SU-DHL-6 (cell line): Measurements from ENCODE around the gene ZC3H12C.

ENCODE experiments used
- H2AFZ ChIP-seq: fragments of 200-600 bp; sonication (generic); 2 replicates; pipeline ENCODE4 v1.6.1; 2014; ENCODE audit warnings: low read depth, mild to moderate bottlenecking, moderate library complexity, mixed read lengths, antibody characterized with exemption, low read length; ENCODE audit not compliant: severe bottlenecking
- H3F3A ChIP-seq: fragments of 200-600 bp; shearing (Covaris generic); 2 replicates; pipeline ENCODE4 v1.6.0; 2016; ENCODE audit warnings: antibody characterized with exemption, mild to moderate bottlenecking; ENCODE audit not compliant: insufficient read depth
- H3K27ac ChIP-seq: fragments of 200-600 bp; sonication (generic); 2 replicates; pipeline ENCODE4 v1.5.1; 2016; ENCODE audit warnings: low read depth, mild to moderate bottlenecking, low read length, moderate library complexity, mixed read lengths
- H3K27me3 ChIP-seq: fragments of 200-600 bp; sonication (generic), shearing (Covaris generic); 2 replicates; pipeline ENCODE4 v1.6.0; 2014; ENCODE audit warnings: mild to moderate bottlenecking, low read length
- H3K36me3 ChIP-seq: fragments of 200-600 bp; sonication (generic); 2 replicates; pipeline ENCODE4 v1.6.1; 2014; ENCODE audit warnings: mild to moderate bottlenecking, low read length, mixed read lengths
- H3K4me2 ChIP-seq: fragments of 300-600, 200-600 bp; shearing (Covaris generic), sonication (generic); 2 replicates; pipeline ENCODE4 v1.6.0; 2014; ENCODE audit warnings: low read length, low read depth, mild to moderate bottlenecking; ENCODE audit not compliant: poor library complexity, severe bottlenecking
- H3K4me3 ChIP-seq: fragments of 200-600 bp; sonication (generic); 2 replicates; pipeline ENCODE4 v1.5.1; 2014; ENCODE audit warnings: antibody characterized with exemption, low read length, mild to moderate bottlenecking, mixed read lengths; ENCODE audit not compliant: insufficient read depth, poor library complexity, severe bottlenecking
- H3K79me2 ChIP-seq: fragments of 200-600 bp; sonication (generic); 2 replicates; pipeline ENCODE4 v1.6.1; 2014; ENCODE audit warnings: mild to moderate bottlenecking, low read length, moderate library complexity; ENCODE audit not compliant: insufficient read depth
- H3K9ac ChIP-seq: fragments of 200-600 bp; sonication (generic); 2 replicates; pipeline ENCODE4 v1.7.0; 2014; ENCODE audit warnings: mild to moderate bottlenecking, low read length
- H3K9me2 ChIP-seq: fragments of 200-600 bp; sonication (generic); replicated peaks from 2 replicates; pipeline ENCODE4 v1.6.1; 2014; ENCODE audit warnings: low read length; ENCODE audit not compliant: insufficient read depth
- H3K9me3 ChIP-seq: fragments of 200-600 bp; sonication (generic); 2 replicates; pipeline ENCODE4 v1.6.1; 2014; ENCODE audit warnings: low read length, mixed read lengths; ENCODE audit not compliant: insufficient read depth
- H4K20me1 ChIP-seq: fragments of 200-600 bp; sonication (generic); 2 replicates; pipeline ENCODE4 v1.6.1; 2014; ENCODE audit warnings: low read depth, mild to moderate bottlenecking, antibody characterized with exemption, low read length, moderate library complexity, mixed read lengths
- EZH2phosphoT487 ChIP-seq: fragments of 200-600 bp; sonication (generic), shearing (Covaris generic); conservative IDR thresholded peaks from 2 replicates; pipeline ENCODE4 v1.6.1; 2018; ENCODE audit warnings: mild to moderate bottlenecking, antibody characterized with exemption, low read length, moderate library complexity, mixed read lengths
- TF ChIP-seq, protein P1 (sequence below): fragments of 200-600 bp; sonication (generic); IDR thresholded peaks from one replicate; pipeline ENCODE4 v1.5.1; 2017; ENCODE audit warnings: antibody characterized with exemption, mild to moderate bottlenecking, low read length, moderate library complexity; ENCODE audit not compliant: insufficient read depth, poor library complexity, severe bottlenecking

Gene ZC3H12C

DNA sequence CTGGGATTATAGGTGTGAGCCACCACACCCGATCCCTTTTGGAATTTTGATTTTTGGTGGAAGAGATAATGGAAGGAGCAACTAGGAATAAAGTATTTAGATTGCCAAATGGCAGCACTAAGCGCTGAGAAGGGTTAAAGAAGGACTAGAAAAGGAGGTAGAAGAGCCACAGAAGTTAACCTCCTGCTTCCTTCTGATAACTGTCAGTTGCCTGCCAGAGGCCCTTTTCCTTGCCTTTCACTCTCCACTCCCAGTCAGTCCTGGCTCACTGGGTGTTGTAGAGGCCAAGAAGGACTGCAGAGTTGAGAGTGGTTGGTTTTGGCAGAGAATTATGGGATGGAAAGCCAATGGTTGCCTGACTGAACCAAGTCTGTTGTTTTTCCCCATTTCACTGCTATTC lies 19.3 kb downstream of the ZC3H12C start:
- no peak overlapping the region for H3K27ac ChIP-seq
- no peaks in the 10 kb centered on the region for H3K79me2 ChIP-seq
- no peak overlapping the region for H3K4me2 ChIP-seq
- H3K9me2 ChIP-seq = no peaks in the 10 kb centered on the region
- no peak overlapping the region for H2AFZ ChIP-seq
- no peak for TF ChIP-seq EZH2phosphoT487
- TF ChIP-seq, protein P1, sequence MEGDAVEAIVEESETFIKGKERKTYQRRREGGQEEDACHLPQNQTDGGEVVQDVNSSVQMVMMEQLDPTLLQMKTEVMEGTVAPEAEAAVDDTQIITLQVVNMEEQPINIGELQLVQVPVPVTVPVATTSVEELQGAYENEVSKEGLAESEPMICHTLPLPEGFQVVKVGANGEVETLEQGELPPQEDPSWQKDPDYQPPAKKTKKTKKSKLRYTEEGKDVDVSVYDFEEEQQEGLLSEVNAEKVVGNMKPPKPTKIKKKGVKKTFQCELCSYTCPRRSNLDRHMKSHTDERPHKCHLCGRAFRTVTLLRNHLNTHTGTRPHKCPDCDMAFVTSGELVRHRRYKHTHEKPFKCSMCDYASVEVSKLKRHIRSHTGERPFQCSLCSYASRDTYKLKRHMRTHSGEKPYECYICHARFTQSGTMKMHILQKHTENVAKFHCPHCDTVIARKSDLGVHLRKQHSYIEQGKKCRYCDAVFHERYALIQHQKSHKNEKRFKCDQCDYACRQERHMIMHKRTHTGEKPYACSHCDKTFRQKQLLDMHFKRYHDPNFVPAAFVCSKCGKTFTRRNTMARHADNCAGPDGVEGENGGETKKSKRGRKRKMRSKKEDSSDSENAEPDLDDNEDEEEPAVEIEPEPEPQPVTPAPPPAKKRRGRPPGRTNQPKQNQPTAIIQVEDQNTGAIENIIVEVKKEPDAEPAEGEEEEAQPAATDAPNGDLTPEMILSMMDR = no peak
- H4K20me1 ChIP-seq = no peaks in the 10 kb centered on the region; the same call in 1 of the 2 replicates
- H3F3A ChIP-seq = no peaks in the 10 kb centered on the region
- H3K36me3 ChIP-seq = no peaks in the 10 kb centered on the region
- H3K27me3 ChIP-seq = no peaks in the 10 kb centered on the region
- H3K9me3 ChIP-seq = no peaks in the 10 kb centered on the region
- no peak overlapping the region for H3K4me3 ChIP-seq
- H3K9ac ChIP-seq = no peak overlapping the region

DNA sequence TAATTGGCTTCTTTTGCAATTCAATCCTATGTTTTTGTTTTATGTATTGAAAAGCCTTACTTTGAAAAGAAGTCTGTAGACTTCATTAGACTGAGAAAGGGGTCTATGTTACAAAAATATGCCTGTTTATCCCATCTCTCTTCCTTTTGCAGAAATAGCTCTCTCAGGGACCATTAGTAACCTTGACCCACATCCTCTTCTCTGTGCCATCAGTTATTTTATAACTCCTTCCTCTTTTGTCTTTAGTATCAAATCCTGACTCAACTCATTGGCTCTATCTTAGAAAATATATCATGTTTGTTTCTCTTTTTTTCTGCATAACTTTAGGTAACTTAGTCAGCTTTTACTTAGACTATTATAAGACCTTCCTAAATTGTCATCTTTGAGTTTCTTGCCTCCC lies 20.3 kb downstream of the ZC3H12C start:
- no peak overlapping the region for H3K4me3 ChIP-seq
- no peaks in the 10 kb centered on the region for H3K9me3 ChIP-seq
- H3K9me2 ChIP-seq = no peaks in the 10 kb centered on the region
- H3F3A ChIP-seq = no peaks in the 10 kb centered on the region
- no peaks in the 10 kb centered on the region for H3K79me2 ChIP-seq
- no peak overlapping the region for H3K4me2 ChIP-seq
- H3K27me3 ChIP-seq = no peaks in the 10 kb centered on the region
- no peak overlapping the region for H3K27ac ChIP-seq
- H2AFZ ChIP-seq = no peak overlapping the region
- TF ChIP-seq EZH2phosphoT487 = no peak
- no peak overlapping the region for H3K9ac ChIP-seq
- H4K20me1 ChIP-seq = no peaks in the 10 kb centered on the region; the same call in 1 of the 2 replicates
- H3K36me3 ChIP-seq = no peaks in the 10 kb centered on the region

DNA sequence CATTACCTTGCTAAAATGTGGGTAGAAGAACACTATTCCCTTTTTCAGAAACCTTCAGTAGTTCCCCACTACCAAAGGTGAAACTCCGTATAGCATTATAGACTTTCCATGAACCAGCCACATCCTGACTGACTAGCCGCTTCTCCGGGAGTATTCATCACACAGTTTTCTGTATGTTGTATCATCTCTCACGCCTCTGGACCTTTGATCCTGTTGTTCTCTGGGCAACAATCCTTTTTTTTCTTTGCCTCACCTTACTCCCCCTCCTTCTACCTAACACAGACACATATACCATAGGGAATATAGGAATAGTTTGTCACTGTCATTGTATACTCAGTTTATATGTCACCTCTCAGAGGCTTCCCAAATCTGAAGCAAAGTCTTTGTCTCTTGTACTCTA lies 20.8 kb downstream of the ZC3H12C start:
- Histone ChIP-seq H3K4me2 (no peak overlapping the region), H3K36me3 (no peaks in the 10 kb centered on the region), H3K9me2 (no peaks in the 10 kb centered on the region), H3K9me3 (no peaks in the 10 kb centered on the region), H3K27me3 (no peaks in the 10 kb centered on the region), H3K79me2 (no peaks in the 10 kb centered on the region), H3K4me3 (no peak overlapping the region), H3K27ac (no peak overlapping the region), H2AFZ (no peak overlapping the region), H3F3A (no peaks in the 10 kb centered on the region), H3K9ac (no peak overlapping the region), H4K20me1 (no peaks in the 10 kb centered on the region; the same call in 1 of the 2 replicates)
- TF ChIP-seq, protein P1 = no peak
- no peak for TF ChIP-seq EZH2phosphoT487

DNA sequence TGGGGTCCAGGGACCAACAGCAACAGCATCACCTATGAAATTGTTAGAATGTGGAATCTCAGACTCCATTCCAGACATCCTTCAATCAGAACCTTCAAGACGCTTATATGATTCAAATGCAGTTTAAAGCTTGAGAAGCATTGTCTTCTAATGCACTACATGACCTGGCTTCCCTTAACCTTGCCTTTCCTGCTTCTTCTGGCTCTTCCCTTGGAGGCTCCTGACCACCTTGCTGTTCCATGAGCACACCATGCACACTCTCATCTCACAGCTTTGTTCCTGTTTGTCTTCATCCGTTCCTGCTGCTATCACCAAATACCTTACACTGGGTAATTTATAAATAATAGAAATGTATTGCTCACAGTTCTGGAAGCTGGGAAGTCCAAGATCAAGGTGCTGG lies 26.1 kb downstream of the ZC3H12C start:
- no peaks in the 10 kb centered on the region for H3K9me3 ChIP-seq
- no peak overlapping the region for H2AFZ ChIP-seq
- no peaks in the 10 kb centered on the region for H3K79me2 ChIP-seq
- no peak overlapping the region for H3K9ac ChIP-seq
- H3K9me2 ChIP-seq = no peaks in the 10 kb centered on the region
- H3K27me3 ChIP-seq = no peaks in the 10 kb centered on the region
- H3K36me3 ChIP-seq = no peaks in the 10 kb centered on the region
- no peak overlapping the region for H3K27ac ChIP-seq
- TF ChIP-seq EZH2phosphoT487 = no peak
- TF ChIP-seq, protein P1 = no peak
- H3F3A ChIP-seq = no peaks in the 10 kb centered on the region
- H3K4me2 ChIP-seq = no peak overlapping the region
- H4K20me1 ChIP-seq = no peaks in the 10 kb centered on the region
- no peak overlapping the region for H3K4me3 ChIP-seq
